ENCODE data around the gene VWA5B2. TPM values are rescaled to one million over a fixed set of nuclear protein-coding genes. Genes with fewer than 3 reads are reported as not detected.

Gene VWA5B2
- total RNA-seq, 1 donor from 2014 or later, result 1.7 TPM

Small RNA genes within 50 kb of the gene (small RNA-seq; reads per million reads assigned to genes)
- 0.83 reads per million, percentile 69 among the genes with 10 or more reads in this experiment for gene MIR1224 (ENCODE audit: low replicate concordance)

Other genes starting within 250 kb of the VWA5B2 start
- gene ABCC5, start 211.7 kb upstream of the VWA5B2 start, total RNA-seq, result 37.1 TPM
- not detected for gene HTR3D, start 197.8 kb upstream of the VWA5B2 start, total RNA-seq
- not detected for gene HTR3C, start 176.5 kb upstream of the VWA5B2 start, total RNA-seq
- gene HTR3E, start 132.5 kb upstream of the VWA5B2 start, total RNA-seq, result not detected
- gene EIF2B5, start 94.2 kb upstream of the VWA5B2 start, total RNA-seq, result 29.7 TPM
- 28.0 TPM for gene DVL3, start 74.2 kb upstream of the VWA5B2 start, total RNA-seq
- gene AP2M1, start 54.7 kb upstream of the VWA5B2 start, total RNA-seq, result 228 TPM
- gene ABCF3, start 43.4 kb upstream of the VWA5B2 start, total RNA-seq, result 38.4 TPM
- gene ALG3, start 19.4 kb downstream of the VWA5B2 start, total RNA-seq, result 5.4 TPM
- gene EEF1AKMT4, start 20.1 kb downstream of the VWA5B2 start, total RNA-seq, result 0.49 TPM
- 3.0 TPM for gene CAMK2N2, start 32.0 kb downstream of the VWA5B2 start, total RNA-seq
- 2.7 TPM for gene ECE2, start 46.4 kb downstream of the VWA5B2 start, total RNA-seq
- 207 TPM for gene PSMD2, start 69.7 kb downstream of the VWA5B2 start, total RNA-seq
- gene EIF4G1, start 85.0 kb downstream of the VWA5B2 start, total RNA-seq, result 107 TPM
- 40.1 TPM for gene FAM131A, start 108.0 kb downstream of the VWA5B2 start, total RNA-seq
- 6.1 TPM for gene CLCN2, start 132.0 kb downstream of the VWA5B2 start, total RNA-seq
- 27.3 TPM for gene POLR2H, start 132.1 kb downstream of the VWA5B2 start, total RNA-seq
- gene THPO, start 148.6 kb downstream of the VWA5B2 start, total RNA-seq, result under 0.01 TPM
- gene CHRD, start 150.5 kb downstream of the VWA5B2 start, total RNA-seq, result 8.6 TPM

Data from temporal lobe (tissue), 2 donors.